ENCODE measurements around the gene IRX5.

IRX5 gene

GRCh38 chr16:54931120-54932014, 702 bp downstream of the IRX5 start:
- DNase-seq: peak; percentile 54

GRCh38 chr16:54932021-54932660, 1.5 kb downstream of the IRX5 start:
- no peak for DNase-seq

- no peak for DNase-seq
Measured at GRCh38 chr16:54932737-54933254, 2.1 kb downstream of the IRX5 start.

GRCh38 chr16:54933281-54934011, 2.8 kb downstream of the IRX5 start:
- no peak for DNase-seq

- no peak for DNase-seq
Measured at GRCh38 chr16:54934481-54935265, 4.0 kb downstream of the IRX5 start.

- no peak for DNase-seq
Measured at GRCh38 chr16:54935266-54935968, 4.8 kb downstream of the IRX5 start.

- no peak for DNase-seq
Measured at GRCh38 chr16:54936201-54936978, 5.7 kb downstream of the IRX5 start.

- DNase-seq: no peak
Measured at GRCh38 chr16:54936979-54937670, 6.5 kb downstream of the IRX5 start.

GRCh38 chr16:54937671-54938211, 7.1 kb downstream of the IRX5 start:
- no peak for DNase-seq

GRCh38 chr16:54938212-54939028, 7.8 kb downstream of the IRX5 start:
- DNase-seq: no peak

GRCh38 chr16:54939029-54939346, 8.3 kb downstream of the IRX5 start:
- no peak for DNase-seq

GRCh38 chr16:54939510-54940278, 9.0 kb downstream of the IRX5 start:
- DNase-seq: no peak

- DNase-seq: no peak
Measured at GRCh38 chr16:54940279-54940604, 9.6 kb downstream of the IRX5 start.

- DNase-seq: no peak
Measured at GRCh38 chr16:54942353-54942943, 11.8 kb downstream of the IRX5 start.

- DNase-seq: no peak
Measured at GRCh38 chr16:54944002-54944401, 13.3 kb downstream of the IRX5 start.

GRCh38 chr16:54945063-54945462, 14.4 kb downstream of the IRX5 start:
- no peak for DNase-seq

- DNase-seq: no peak
Measured at GRCh38 chr16:54946909-54947308, 16.2 kb downstream of the IRX5 start.

GRCh38 chr16:54947616-54948015, 17.0 kb downstream of the IRX5 start:
- DNase-seq: no peak

All from T1000 (cell line).